Endodermal cell (in vitro differentiated cells): ENCODE results near the gene FBH1. TPM values are rescaled to one million over a fixed set of nuclear protein-coding genes. Genes with fewer than 3 reads are reported as not detected.

Source experiments
- DNase-seq: peaks from one replicate; pipeline ENCODE4 v3.0.0-alpha.2; 2017
- H3K27ac ChIP-seq: 2 replicates; pipeline ENCODE4 v1.5.1; 2013; ENCODE audit warnings: mild to moderate bottlenecking, low read depth, low read length, moderate library complexity
- H3K27me3 ChIP-seq: 2 replicates; pipeline ENCODE4 v1.6.1; 2013; ENCODE audit warnings: mild to moderate bottlenecking, low read length, moderate library complexity; ENCODE audit not compliant: insufficient read depth, control insufficient read depth, poor library complexity, severe bottlenecking
- H3K36me3 ChIP-seq: 2 replicates; pipeline ENCODE4 v1.7.0; 2013; ENCODE audit warnings: mild to moderate bottlenecking, low read length, moderate library complexity; ENCODE audit not compliant: control insufficient read depth, insufficient read depth
- H3K4me1 ChIP-seq: one replicate; pipeline ENCODE4 v1.7.0; 2013; ENCODE audit warnings: low read length; ENCODE audit not compliant: control insufficient read depth, insufficient read depth
- H3K4me3 ChIP-seq: 2 replicates; pipeline ENCODE4 v1.5.1; 2013; ENCODE audit warnings: mild to moderate bottlenecking, low read length, moderate library complexity
- H3K9ac ChIP-seq: 2 replicates; pipeline ENCODE4 v1.6.1; 2013; ENCODE audit warnings: mild to moderate bottlenecking, low read length, moderate library complexity; ENCODE audit not compliant: poor library complexity, severe bottlenecking; ENCODE audit errors: extremely low read depth
- H3K9me3 ChIP-seq: 2 replicates; pipeline ENCODE4 v1.6.1; 2013; ENCODE audit warnings: mild to moderate bottlenecking, low read length, moderate library complexity; ENCODE audit not compliant: control insufficient read depth
- H3K27ac Mint-ChIP-seq: 2 replicates; pipeline ENCODE4 v1.8.0; 2020; ENCODE audit warnings: mixed read lengths
- H3K27me3 Mint-ChIP-seq: 2 replicates; pipeline ENCODE4 v1.8.0; 2021; ENCODE audit warnings: mild to moderate bottlenecking, mixed read lengths; ENCODE audit not compliant: insufficient read depth
- H3K36me3 Mint-ChIP-seq: 2 replicates; pipeline ENCODE4 v1.8.0; 2020; ENCODE audit warnings: low read depth, mixed read lengths
- H3K4me1 Mint-ChIP-seq: 2 replicates; pipeline ENCODE4 v1.8.0; 2020; ENCODE audit warnings: mixed read lengths
- H3K4me3 Mint-ChIP-seq: 2 replicates; pipeline ENCODE4 v1.8.0; 2020; ENCODE audit warnings: mild to moderate bottlenecking, moderate library complexity, mixed read lengths
- H3K9me3 Mint-ChIP-seq: 2 replicates; pipeline ENCODE4 v1.8.0; 2020; ENCODE audit warnings: mild to moderate bottlenecking, mixed read lengths
- CTCF ChIP-seq: fragments of 200-600 bp; sonication (generic); conservative IDR thresholded peaks from 2 replicates; pipeline ENCODE4 v1.5.0; 2021; ENCODE audit warnings: antibody characterized with exemption, mild to moderate bottlenecking
- WGBS, 2 experiments: methylation state at CpG; one replicate each; pipeline versions ENCODE4 v1.1.5 to v1.1.7; 2013; ENCODE audit warnings: missing lambda C conversion rate in 2 of 2, mixed read lengths in 1 of 2; ENCODE audit not compliant: insufficient coverage in 1 of 2, insufficient read length in 1 of 2; 5-methylcytosine and 5-hydroxymethylcytosine counted together
- total RNA-seq, 2 donors: library from RNA; stranded (reverse); fragmentation: NEBNext Ultra II Directional in 1 of 2; extraction: Animal tissue kit (Norgen Biotek cat#: 25700) in 1 of 2; gene quantifications; 2 replicates in 1 of 2; 3 replicates in 1 of 2; pipeline ENCODE4 v1.2.1, GENCODE V29; 2021

The FBH1 gene
- total RNA-seq, 2 donors from 2014 or later: 61.1 to 71.6 TPM

DNA sequence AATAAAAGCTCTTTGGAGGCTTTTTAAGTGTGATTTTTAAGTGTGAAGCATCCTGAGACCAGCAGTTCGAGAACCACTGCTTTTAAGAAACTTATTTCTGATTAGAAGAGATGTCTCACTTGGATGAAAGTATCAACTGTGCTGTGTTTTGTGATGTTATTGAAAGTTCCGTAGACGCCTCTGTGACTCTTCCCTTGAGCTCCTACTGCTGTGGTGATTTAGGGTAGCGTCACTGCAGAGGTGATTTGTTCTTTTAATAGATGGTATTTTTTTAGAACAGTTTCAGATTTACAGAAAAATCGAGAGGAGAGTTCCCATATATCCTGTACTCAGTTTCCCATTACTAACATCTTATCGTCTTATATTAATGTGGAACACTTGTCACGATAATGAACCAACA is 29.5 kb downstream of the FBH1 start:
- H3K27me3 Mint-ChIP-seq: no peaks in the 10 kb centered on the region

GRCh38 chr10:5921746-5922145 is 31.7 kb downstream of the FBH1 start:
- Mint-ChIP-seq H3K27ac (no peak overlapping the region), H3K27me3 (no peaks in the 10 kb centered on the region), H3K9me3 (no peaks in the 10 kb centered on the region), H3K36me3 (peaks cover 90% of the 10 kb centered on the region), H3K4me3 (no peak overlapping the region), H3K4me1 (no peaks in the 10 kb centered on the region)
- DNase-seq: no peak
- no peaks in the 10 kb centered on the region for H3K4me1 ChIP-seq
- no peak overlapping the region for H3K27ac ChIP-seq
- no peak overlapping the region for H3K4me3 ChIP-seq
- peaks cover 90% of the 10 kb centered on the region for H3K36me3 ChIP-seq
- 95 to 100% methylated on average over 1 to 5 of the region's 5 CpGs for WGBS, 2 experiments
- no peak for TF ChIP-seq CTCF
- no peaks in the 10 kb centered on the region for H3K9me3 ChIP-seq
- no peaks in the 10 kb centered on the region for H3K27me3 ChIP-seq
- no peak overlapping the region for H3K9ac ChIP-seq

More for the DNA sequence above, 29.5 kb downstream of the FBH1 start:
- Histone ChIP-seq H3K27ac (no peak overlapping the region), H3K9me3 (no peaks in the 10 kb centered on the region), H3K4me3 (no peak overlapping the region), H3K4me1 (no peaks in the 10 kb centered on the region), H3K9ac (no peak overlapping the region), H3K27me3 (no peaks in the 10 kb centered on the region), H3K36me3 (peaks cover 93% of the 10 kb centered on the region)
- no peaks in the 10 kb centered on the region for H3K9me3 Mint-ChIP-seq
- no peak overlapping the region for H3K4me3 Mint-ChIP-seq
- no peak for TF ChIP-seq CTCF
- H3K27ac Mint-ChIP-seq: no peak overlapping the region
- no peaks in the 10 kb centered on the region for H3K4me1 Mint-ChIP-seq
- WGBS, 2 experiments: 98 to 100% methylated on average over 3 to 7 of the region's 7 CpGs
- H3K36me3 Mint-ChIP-seq: peaks cover 92% of the 10 kb centered on the region
- no peak for DNase-seq

- Histone ChIP-seq H3K27ac (no peak overlapping the region), H3K27me3 (no peaks in the 10 kb centered on the region), H3K36me3 (peaks cover 91% of the 10 kb centered on the region), H3K9me3 (no peaks in the 10 kb centered on the region), H3K4me3 (no peak overlapping the region), H3K4me1 (no peaks in the 10 kb centered on the region), H3K9ac (no peak overlapping the region)
- Mint-ChIP-seq H3K27ac (no peak overlapping the region), H3K4me3 (no peak overlapping the region), H3K27me3 (no peaks in the 10 kb centered on the region), H3K4me1 (no peaks in the 10 kb centered on the region), H3K36me3 (peaks cover 92% of the 10 kb centered on the region), H3K9me3 (no peaks in the 10 kb centered on the region)
- no peak for DNase-seq
- TF ChIP-seq CTCF: no peak
- 87 to 89% methylated on average over 10 of the region's 10 CpGs for WGBS, 2 experiments
These were observed 34.8 kb downstream of the FBH1 start for GRCh38 chr10:5924889-5925288.
